NOMO-1 (cell line): Measurements from ENCODE around the gene MAT2B.

Experiments
- DNase-seq, 2 experiments: peaks; one replicate each; lab custom pipeline; 2025; ENCODE audit not compliant: unreplicated experiment in 2 of 2; lab: John Stamatoyannopoulos, UW

The MAT2B gene

DNA sequence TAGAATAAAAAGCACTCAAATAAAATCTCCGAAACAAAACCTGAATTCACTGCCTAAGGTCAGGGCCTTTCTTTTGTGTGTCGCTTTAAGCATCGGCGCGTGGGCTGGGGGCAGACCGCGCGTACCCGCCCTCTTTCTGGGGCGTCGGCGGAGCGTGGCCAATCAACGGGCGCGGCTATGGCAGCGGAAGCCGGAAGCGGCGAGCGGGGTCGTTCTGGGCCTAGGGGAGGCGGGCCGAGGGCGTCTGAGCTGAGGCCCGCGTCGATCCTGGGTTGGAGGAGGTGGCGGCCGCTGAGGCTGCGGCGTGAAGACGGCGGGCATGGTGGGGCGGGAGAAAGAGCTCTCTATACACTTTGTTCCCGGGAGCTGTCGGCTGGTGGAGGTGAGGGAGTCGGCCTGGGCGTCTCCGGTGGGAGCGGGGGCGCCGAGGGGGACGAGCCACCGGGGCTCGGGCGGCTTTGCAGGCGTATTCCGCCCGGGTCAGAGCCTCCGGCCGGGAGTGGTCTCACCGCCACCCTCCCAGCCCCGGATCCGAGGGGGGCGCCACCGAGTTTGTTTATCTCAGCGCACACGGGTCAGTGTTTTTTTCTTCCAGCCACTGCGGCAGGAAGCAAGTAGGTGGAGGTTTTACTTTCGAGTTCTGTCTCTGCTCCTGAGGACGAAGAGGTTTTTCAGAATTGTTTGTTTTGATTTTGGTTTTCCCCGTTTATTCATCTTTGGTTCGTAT, at the start of gene MAT2B:
TSS of gene MAT2B (plus strand) at position 252 of the 727 bp plus-strand sequence. CDS start at position 320, 68 bp downstream.
- DNase-seq: peak; percentile 94 to 98

DNA sequence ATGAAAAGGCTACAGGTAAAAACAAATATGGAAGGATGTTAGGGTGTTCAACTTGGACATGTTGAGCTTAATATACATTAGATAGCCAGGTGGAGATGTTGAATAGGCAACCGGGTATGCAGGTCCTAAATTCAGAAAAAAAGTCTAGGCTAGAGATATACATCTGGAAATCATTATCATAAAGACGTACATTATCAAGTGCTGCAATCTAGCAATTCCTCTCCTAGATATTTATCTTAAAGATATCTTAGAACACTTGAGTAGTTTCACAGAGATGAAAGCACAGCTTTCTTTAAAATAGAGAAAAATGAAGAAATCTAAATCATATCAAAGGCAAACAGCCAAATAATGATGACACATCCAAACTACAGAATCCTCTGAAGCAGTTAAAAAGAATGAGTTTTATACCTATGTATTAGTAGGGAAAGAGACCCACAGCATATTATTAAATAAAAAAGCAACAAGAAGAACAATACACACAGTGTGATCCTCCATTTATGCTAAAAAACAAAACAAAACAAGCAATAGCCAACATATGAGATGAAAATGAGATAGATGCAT, 49.3 kb upstream of the MAT2B start:
- no peak for DNase-seq

- no peak for DNase-seq
These were observed 48.6 kb upstream of the MAT2B start for GRCh38 chr5:163456840-163457239.

- peak in 1 of 2 experiments; percentile 19 for DNase-seq
These were observed 46.5 kb upstream of the MAT2B start for GRCh38 chr5:163458778-163459385.

- DNase-seq: no peak
These were observed 46.0 kb upstream of the MAT2B start for GRCh38 chr5:163459462-163459818.

- DNase-seq: peak; percentile 96 to 98
These were observed 45.4 kb upstream of the MAT2B start, which contains the start of gene NUDCD2 for GRCh38 chr5:163459819-163460561. Gene NUDCD2 (minus strand): TSS chr5:163460102. CDS start chr5:163460050, 52 bp downstream.

- DNase-seq: peak in 1 of 2 experiments; percentile 39
These were observed 44.8 kb upstream of the MAT2B start, which contains the start of gene HMMR for GRCh38 chr5:163460562-163461171. Gene HMMR (plus strand): TSS chr5:163460632. CDS start chr5:163460693, 61 bp downstream.

DNA sequence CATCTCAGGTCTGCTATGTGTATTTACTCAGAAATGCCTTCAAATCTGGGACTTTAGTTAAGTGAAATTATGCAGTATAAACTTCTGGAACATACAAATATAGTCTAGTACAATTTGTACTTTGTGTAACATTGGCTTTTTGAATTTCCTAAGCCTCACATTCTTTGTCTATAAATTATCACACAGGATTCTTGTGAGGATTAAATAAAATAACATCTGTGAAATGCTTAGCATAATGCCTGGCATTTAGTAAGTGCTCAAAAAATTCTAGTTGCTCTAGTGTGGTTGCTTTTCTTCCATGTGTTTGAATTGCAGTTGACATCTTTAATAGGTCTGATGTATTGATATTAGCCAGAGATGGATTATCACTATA, 42.4 kb upstream of the MAT2B start:
- no peak for DNase-seq

GRCh38 chr5:163467682-163468081, 37.7 kb upstream of the MAT2B start:
- DNase-seq: no peak

GRCh38 chr5:163473635-163474243, 31.7 kb upstream of the MAT2B start:
- no peak for DNase-seq

DNA sequence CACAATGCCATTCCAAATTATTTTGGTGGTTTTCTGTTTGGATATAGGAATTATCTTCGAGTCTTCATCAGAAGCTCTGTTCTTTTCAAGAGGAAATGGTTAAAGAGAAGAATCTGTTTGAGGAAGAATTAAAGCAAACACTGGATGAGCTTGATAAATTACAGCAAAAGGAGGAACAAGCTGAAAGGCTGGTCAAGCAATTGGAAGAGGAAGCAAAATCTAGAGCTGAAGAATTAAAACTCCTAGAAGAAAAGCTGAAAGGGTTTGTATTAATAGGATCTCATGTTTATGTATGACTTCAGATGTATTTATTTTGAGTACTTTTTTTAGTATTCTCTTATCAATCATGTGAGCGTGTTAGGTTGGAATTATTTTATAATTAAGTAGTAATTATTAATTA, 30.0 kb upstream of the MAT2B start:
- DNase-seq: peak; percentile 15 to 72

DNA sequence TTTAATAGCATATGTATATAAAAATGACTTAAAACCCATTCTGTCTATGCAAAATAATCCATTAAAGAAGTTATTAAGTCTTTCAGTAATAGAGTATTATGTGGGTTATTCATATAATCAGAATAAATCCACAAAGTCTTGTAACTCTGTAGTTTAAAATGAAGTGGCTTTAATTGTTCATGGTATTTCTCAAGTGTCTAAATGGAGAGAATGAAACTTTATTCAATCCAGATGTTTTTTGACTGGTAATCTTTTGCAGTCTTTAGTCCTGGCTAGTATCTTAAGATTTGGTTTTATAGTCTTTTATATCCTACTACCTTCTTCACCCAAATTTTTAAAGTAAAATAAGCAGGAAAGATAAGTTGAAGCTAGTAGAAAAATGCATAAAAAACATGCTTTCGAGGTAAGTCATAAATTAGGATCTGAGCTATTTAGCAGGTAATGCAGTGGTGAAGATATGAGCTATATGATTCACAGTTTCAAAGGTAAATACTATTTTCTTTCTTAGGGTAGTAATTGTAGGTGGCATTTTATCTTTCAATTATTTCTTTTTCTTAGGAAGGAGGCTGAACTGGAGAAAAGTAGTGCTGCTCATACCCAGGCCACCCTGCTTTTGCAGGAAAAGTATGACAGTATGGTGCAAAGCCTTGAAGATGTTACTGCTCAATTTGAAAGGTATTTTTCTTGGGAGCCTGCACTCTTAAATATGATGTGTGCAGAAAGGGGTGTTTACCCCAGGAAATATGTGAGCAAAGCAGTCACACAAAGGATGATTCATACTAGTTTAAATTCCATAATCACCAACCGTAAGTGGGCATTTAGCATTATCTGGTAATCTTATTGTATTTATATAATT, 27.1 kb upstream of the MAT2B start:
- no peak for DNase-seq

DNA sequence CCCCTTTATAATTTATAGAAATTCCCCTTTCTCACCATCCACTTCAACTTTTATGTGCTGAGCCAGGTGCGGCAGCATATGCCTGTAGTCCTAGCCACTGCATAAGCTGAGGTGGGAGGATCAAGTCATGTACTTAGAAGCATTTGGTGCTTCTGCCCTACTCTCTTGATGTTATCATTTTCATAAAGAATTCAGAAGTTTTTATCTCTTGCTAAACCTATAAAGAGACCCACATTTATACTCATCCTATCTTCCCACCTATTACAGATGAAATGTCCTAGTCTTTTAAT, 26.5 kb upstream of the MAT2B start:
- DNase-seq: no peak

DNA sequence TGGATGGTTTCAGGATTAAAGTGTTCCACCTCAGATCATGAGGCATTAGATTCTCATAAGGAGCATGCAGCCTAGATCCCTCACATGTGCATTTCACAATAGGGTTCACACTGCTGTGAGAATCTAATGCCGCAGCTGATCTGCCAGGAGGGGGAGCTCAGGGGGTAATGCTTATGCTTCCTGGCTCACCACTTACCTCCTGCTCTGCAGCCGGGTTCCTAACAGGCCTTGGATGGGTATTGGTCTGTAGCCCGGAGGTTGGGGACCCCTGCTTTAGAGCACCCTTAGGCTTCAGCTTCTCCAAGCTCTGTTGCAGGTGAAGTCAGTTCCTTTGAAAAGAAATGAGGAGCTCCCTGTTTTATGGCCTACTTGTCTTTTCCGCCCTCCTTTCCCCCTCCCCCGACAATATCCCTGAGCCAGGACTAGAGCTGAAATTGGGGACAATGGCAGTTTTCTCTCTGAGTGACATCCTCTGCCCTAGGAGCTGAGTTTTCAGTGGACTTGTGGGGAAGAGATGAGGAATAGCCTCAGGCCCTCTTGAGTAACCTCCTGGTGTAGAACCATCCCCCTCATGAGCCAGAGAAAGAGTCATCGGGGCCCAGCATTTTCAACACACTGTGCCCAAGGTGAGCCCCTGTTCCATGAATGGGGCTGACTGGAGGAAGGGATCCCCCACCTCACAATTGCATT, 16.2 kb upstream of the MAT2B start:
- no peak for DNase-seq

- no peak for DNase-seq
These were observed 15.7 kb upstream of the MAT2B start for GRCh38 chr5:163489745-163490075.

GRCh38 chr5:163496286-163496685, 9.1 kb upstream of the MAT2B start:
- no peak for DNase-seq

DNA sequence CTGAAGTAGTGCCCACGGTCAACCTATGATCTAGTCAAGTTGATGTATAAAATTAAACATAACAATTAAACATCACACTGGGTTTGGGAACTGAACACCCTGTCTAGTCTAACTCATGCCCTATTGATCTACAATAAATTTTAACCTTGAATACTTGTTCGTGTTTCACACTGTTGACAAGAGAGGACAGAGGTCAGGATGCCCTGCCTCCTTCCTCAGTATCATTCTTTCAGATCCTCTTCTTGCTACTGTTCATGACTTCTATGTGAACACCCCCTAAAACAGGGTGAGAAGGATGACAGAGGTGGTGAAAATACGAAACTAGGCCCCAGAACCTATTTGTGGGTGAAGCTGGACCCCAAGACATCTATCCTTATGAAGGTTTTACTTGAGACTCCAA, 8.1 kb upstream of the MAT2B start:
- DNase-seq: no peak

DNA sequence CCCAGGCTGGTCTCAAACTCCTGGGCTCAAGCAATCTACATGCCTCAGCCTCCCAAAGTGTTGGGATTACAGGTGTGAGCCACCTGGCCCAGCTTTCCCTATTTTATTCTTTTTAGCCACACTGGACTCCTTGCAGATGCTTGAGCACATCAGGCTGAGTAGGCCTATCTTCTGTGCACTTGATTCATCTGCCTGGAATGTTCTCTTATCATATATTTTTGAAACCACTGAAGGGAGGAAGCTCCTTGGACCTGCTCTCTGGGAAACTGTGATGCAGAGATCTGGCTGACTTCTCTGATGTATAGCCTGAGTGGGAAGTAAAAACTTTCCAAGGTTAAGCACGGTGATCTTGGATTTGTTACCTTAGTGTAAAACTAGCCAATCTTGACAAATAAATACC, 6.5 kb upstream of the MAT2B start:
- DNase-seq: no peak

DNA sequence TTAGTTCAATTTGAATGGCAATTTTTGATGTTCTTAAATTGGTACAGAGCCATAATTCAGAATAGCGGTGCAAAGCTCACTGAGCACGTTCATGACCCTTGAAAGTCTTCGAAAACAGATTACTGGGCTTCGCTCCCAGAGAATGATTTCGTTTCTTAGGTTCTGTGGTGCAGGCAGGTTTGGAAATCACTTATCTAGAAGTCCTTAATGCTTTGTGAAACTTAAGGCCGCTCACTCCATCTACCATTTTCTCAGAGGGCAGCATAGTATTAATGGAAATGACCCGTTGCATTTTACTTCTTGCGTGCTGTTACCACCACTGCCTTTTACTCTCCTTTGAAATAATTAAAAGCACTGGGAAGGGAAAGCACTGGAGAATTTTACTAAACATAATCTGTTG, 2.9 kb upstream of the MAT2B start:
- DNase-seq: no peak
